Right atrium auricular region (tissue), 2 donors: Measurements from ENCODE around the gene UAP1L1. TPM values are rescaled to one million over a fixed set of nuclear protein-coding genes. Genes with fewer than 3 reads are reported as not detected.
A peak's percentile ranks its signal among the peaks of the same experiment; 100 is the strongest.
"Not testable (repeated sequence)": the region's sequence is repeated elsewhere in the genome, so short reads cannot be mapped to it uniquely, and the experiment has no call there.

Experiments used
- DNase-seq: peaks from one replicate; pipeline ENCODE4 v3.0.0-alpha.2; 2019; ENCODE audit warnings: low spot score
- H3K27ac ChIP-seq, 2 donors: fragments of 200-600 bp; sonication (generic); 1 replicate in 1 of 2; 2 replicates in 1 of 2; pipeline ENCODE4 v1.5.1; 2016 to 2019
- H3K27me3 ChIP-seq, 2 donors: fragments of 200-600 bp; sonication (generic); one replicate each; pipeline versions ENCODE4 v1.5.1 to v1.6.0; 2017 to 2019
- H3K36me3 ChIP-seq: fragments of 200-600 bp; sonication (generic); one replicate; pipeline ENCODE4 v1.5.1; 2016
- H3K4me1 ChIP-seq, 2 donors: fragments of 200-600 bp; sonication (generic); one replicate each; pipeline versions ENCODE4 v1.5.1 to v1.6.0; 2017 to 2019
- H3K4me3 ChIP-seq, 2 donors: fragments of 200-600 bp; sonication (generic); 1 replicate in 1 of 2; 2 replicates in 1 of 2; pipeline ENCODE4 v1.5.1; 2017 to 2019; ENCODE audit warnings: mild to moderate bottlenecking in 1 of 2, moderate library complexity in 1 of 2
- H3K9me3 ChIP-seq, 2 donors: fragments of 200-600 bp; sonication (generic); one replicate each; pipeline ENCODE4 v1.5.1; 2019
- total RNA-seq, 2 donors: library from RNA; depleted of rRNA; stranded (reverse); fragments of >200 nt; gene quantifications; one replicate each; pipeline ENCODE4 v1.1.0, GENCODE V29; 2016
- TF ChIP-seq, protein P1 (sequence below), 2 donors: fragments of 200-600 bp; sonication (generic); IDR thresholded peaks; one replicate each; pipeline ENCODE4 v1.5.1; 2019; ENCODE audit warnings: antibody characterized with exemption in 2 of 2

Gene UAP1L1
- total RNA-seq, 2 donors from 2014 or later, result 4.3 to 6.3 TPM

GRCh38 chr9:137057545-137057944, 19.8 kb upstream of the UAP1L1 start:
- Histone ChIP-seq H3K4me1 (peaks cover 0 to 43% of the 10 kb centered on the region in 2 donors), H3K4me3 (no peak overlapping the region), H3K27me3 (peaks cover 0 to 4% of the 10 kb centered on the region in 2 donors), H3K27ac (no peak overlapping the region), H3K9me3 (no peaks in the 10 kb centered on the region), H3K36me3 (no peaks in the 10 kb centered on the region)
- TF ChIP-seq, protein P1, sequence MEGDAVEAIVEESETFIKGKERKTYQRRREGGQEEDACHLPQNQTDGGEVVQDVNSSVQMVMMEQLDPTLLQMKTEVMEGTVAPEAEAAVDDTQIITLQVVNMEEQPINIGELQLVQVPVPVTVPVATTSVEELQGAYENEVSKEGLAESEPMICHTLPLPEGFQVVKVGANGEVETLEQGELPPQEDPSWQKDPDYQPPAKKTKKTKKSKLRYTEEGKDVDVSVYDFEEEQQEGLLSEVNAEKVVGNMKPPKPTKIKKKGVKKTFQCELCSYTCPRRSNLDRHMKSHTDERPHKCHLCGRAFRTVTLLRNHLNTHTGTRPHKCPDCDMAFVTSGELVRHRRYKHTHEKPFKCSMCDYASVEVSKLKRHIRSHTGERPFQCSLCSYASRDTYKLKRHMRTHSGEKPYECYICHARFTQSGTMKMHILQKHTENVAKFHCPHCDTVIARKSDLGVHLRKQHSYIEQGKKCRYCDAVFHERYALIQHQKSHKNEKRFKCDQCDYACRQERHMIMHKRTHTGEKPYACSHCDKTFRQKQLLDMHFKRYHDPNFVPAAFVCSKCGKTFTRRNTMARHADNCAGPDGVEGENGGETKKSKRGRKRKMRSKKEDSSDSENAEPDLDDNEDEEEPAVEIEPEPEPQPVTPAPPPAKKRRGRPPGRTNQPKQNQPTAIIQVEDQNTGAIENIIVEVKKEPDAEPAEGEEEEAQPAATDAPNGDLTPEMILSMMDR (IDR thresholded peaks at IDR 0.05), result no peak
- no peak for DNase-seq

DNA sequence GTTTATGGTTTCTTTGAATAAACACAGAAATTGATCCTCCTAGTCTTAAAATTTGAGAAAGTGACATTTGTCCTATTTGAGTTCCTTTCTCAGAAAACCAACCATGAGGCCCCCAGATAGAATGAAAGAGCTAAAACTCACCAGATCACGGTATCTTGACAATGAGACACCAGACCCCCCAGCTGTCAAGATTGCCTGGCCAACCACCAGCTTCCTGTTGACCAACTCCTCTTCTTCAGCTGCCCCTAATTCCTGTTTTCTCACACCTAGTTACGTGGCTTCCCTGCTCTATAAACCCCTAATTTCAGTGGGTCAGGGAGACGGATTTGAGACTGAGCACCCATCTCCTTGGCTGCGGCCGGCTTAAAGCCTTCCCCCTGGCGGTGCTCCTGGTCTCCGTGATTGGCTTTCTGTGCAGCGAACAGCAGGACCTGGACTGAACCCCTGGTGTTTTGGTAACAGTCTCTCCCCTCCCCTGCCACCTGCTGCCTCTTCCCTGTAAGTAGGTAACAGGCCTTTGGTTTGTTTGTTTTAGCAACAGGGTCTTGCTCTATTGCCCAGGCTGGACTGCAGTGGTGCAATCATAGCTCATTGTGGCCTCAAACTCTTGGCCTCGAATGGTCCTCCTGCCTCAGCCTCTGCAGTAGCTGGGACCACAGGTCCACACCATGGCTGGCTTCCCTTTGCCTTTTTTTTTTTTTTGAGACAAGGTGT, 18.6 kb upstream of the UAP1L1 start:
- H3K27ac ChIP-seq, result no peak overlapping the region
- H3K36me3 ChIP-seq, result no peaks in the 10 kb centered on the region
- no peaks in the 10 kb centered on the region for H3K27me3 ChIP-seq
- H3K4me3 ChIP-seq, result no peak overlapping the region
- peaks cover 0 to 34% of the 10 kb centered on the region in 2 donors for H3K4me1 ChIP-seq
- TF ChIP-seq, protein P1 (IDR thresholded peaks at IDR 0.05), result no peak
- no peak for DNase-seq
- no peaks in the 10 kb centered on the region for H3K9me3 ChIP-seq

GRCh38 chr9:137062384-137062783, 14.9 kb upstream of the UAP1L1 start:
- H3K4me3 ChIP-seq, result no peak overlapping the region

DNA sequence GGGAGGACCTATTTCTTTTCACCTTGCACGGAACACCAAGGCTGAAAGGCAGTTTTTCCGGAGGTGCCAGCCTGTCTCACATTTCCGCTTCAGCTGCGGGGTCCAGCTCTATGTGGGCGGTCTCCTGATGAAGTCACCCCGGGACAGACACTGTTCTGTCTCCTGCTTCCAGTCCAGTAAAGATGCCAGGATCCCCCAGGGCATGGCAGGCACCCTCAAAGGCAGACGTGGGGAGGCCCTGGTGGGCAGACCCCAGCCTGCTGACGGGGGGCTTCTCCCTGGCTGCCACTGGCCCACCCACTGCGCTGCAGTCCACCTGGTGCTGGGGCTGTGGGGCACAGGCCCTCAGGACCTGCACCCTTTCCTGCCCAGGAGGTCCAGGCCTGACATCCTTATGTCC, 14.5 kb upstream of the UAP1L1 start:
- not testable (repeated sequence) for H3K27me3 ChIP-seq, H3K36me3 ChIP-seq, H3K4me3 ChIP-seq, DNase-seq, H3K27ac ChIP-seq, H3K4me1 ChIP-seq, H3K9me3 ChIP-seq

More at GRCh38 chr9:137062384-137062783, 14.9 kb upstream of the UAP1L1 start:
- Histone ChIP-seq H3K27me3 (no peaks in the 10 kb centered on the region), H3K27ac (no peak overlapping the region), H3K9me3 (no peaks in the 10 kb centered on the region), H3K36me3 (no peaks in the 10 kb centered on the region), H3K4me1 (peaks cover 0 to 12% of the 10 kb centered on the region in 2 donors)
- TF ChIP-seq, protein P1 (IDR thresholded peaks at IDR 0.05), result no peak
- no peak for DNase-seq

DNA sequence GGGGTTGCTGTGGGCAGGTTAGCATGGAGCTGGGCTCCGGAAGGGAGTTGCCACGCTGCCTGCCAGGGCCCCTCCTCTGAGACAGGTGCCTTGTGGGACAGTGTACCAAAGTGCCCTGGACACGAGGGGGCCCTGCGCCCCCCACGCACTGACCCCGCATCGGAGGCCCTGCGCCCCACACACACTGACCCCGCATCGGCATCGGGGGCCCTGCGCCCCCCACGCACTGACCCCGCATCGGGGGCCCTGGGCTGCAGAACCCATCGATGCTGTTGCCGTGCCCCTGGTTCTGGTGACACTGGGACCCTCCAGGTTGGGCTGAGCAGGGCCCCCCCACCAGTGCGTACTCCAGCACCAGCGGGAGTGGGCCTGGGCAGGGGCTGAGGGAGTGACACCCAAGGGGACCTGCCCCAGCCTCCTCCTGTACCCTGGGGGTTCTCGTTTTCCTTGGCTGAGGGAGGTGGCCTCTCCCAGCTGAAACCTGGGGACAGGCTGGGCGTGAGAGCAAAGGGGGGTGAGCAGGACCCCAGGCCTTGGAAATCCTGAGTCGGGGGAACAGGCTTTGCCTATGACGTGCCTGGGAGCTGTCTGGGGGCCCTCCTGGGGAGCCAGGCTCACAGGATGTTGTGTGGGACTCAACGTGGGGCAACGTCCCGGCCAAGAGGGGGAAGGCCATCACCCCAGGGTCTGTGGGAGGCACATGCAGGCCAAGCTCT, 13.8 kb upstream of the UAP1L1 start:
- H3K4me1 ChIP-seq, result peaks cover 0 to 9% of the 10 kb centered on the region in 2 donors
- no peak overlapping the region for H3K27ac ChIP-seq
- H3K27me3 ChIP-seq, result peaks cover 0 to under 1% of the 10 kb centered on the region in 2 donors
- no peaks in the 10 kb centered on the region for H3K36me3 ChIP-seq
- TF ChIP-seq, protein P1 (IDR thresholded peaks at IDR 0.05), result no peak
- DNase-seq, result no peak
- H3K9me3 ChIP-seq, result no peaks in the 10 kb centered on the region
- no peak overlapping the region for H3K4me3 ChIP-seq

- TF ChIP-seq, protein P1 (IDR thresholded peaks at IDR 0.05), result peak; percentile 99
- no peak overlapping the region for H3K4me3 ChIP-seq
- H3K36me3 ChIP-seq, result no peaks in the 10 kb centered on the region
- no peaks in the 10 kb centered on the region for H3K9me3 ChIP-seq
- H3K4me1 ChIP-seq, result peaks cover 0 to 9% of the 10 kb centered on the region in 2 donors
- H3K27ac ChIP-seq, result no peak overlapping the region
- H3K27me3 ChIP-seq, result peaks cover 0 to 3% of the 10 kb centered on the region in 2 donors
- no peak for DNase-seq
These were observed 13.1 kb upstream of the UAP1L1 start for GRCh38 chr9:137064027-137064879.
